Heart left ventricle (tissue), 16 donors: Measurements from ENCODE around the gene TNRC6B. TPM values are rescaled to one million over a fixed set of nuclear protein-coding genes. Genes with fewer than 3 reads are reported as not detected.
A peak's percentile ranks its signal among the peaks of the same experiment; 100 is the strongest.

Source experiments
- ATAC-seq, 4 donors: fragments of 200-7000 bp; cut with Tn5 transposase; one replicate each; pipeline ENCODE4 v1.9.1; 2020 to 2022; ENCODE audit warnings: moderate library complexity in 4 of 4, mild to moderate bottlenecking in 3 of 4, moderate number of reproducible peaks in 1 of 4
- DNase-seq, 5 donors: peaks; one replicate each; pipeline ENCODE4 v3.0.0-alpha.2; 2020
- H3K27ac ChIP-seq, 12 donors: fragments of 200-600 bp; sonication (generic) in 4 of 12; one replicate each; pipeline versions ENCODE4 v1.5.0 to v1.8.0; 2016 to 2022; ENCODE audit warnings: mild to moderate bottlenecking in 2 of 12
- H3K27me3 ChIP-seq, 9 donors: fragments of 200-600 bp; sonication (generic) in 2 of 9; one replicate each; pipeline versions ENCODE4 v1.5.1 to v1.8.0; 2016 to 2022; ENCODE audit warnings: mild to moderate bottlenecking in 3 of 9
- H3K36me3 ChIP-seq, 9 donors: fragments of 200-600 bp; sonication (generic) in 2 of 9; one replicate each; pipeline versions ENCODE4 v1.5.0 to v1.8.0; 2018 to 2022; ENCODE audit warnings: mild to moderate bottlenecking in 2 of 9
- H3K4me1 ChIP-seq, 12 donors: fragments of 200-600 bp; sonication (generic) in 4 of 12; one replicate each; pipeline versions ENCODE4 v1.5.0 to v1.8.0; 2016 to 2022; ENCODE audit warnings: mild to moderate bottlenecking in 3 of 12
- H3K4me3 ChIP-seq, 12 donors: fragments of 200-600 bp; sonication (generic) in 4 of 12; one replicate each; pipeline versions ENCODE4 v1.5.0 to v1.8.0; 2017 to 2022; ENCODE audit warnings: mild to moderate bottlenecking in 9 of 12, moderate library complexity in 4 of 12
- H3K9me3 ChIP-seq, 12 donors: fragments of 200-600 bp; sonication (generic) in 4 of 12; one replicate each; pipeline versions ENCODE4 v1.5.0 to v1.8.0; 2016 to 2022; ENCODE audit warnings: mild to moderate bottlenecking in 1 of 12
- CTCF ChIP-seq, 12 donors: fragments of 200-600 bp; sonication (generic) in 4 of 12; IDR thresholded peaks; one replicate each; pipeline versions ENCODE4 v1.5.0 to v1.8.0; 2018 to 2022; ENCODE audit warnings: antibody characterized with exemption in 12 of 12, mild to moderate bottlenecking in 5 of 12
- POLR2A ChIP-seq, 2 donors: fragments of 450-650 bp; IDR thresholded peaks; one replicate each; pipeline ENCODE4 v1.6.1; 2017; ENCODE audit warnings: antibody characterized with exemption in 2 of 2, mild to moderate bottlenecking in 2 of 2, moderate library complexity in 2 of 2
- WGBS, 4 donors: extraction: QIAGEN DNeasy Blood & Tissue Kit in 2 of 4; methylation state at CpG; one replicate each; pipeline versions ENCODE4 v1.1.5 to v1.1.7; 2013 to 2018; 5-methylcytosine and 5-hydroxymethylcytosine counted together
- intact Hi-C, 10 donors: fragments of 100-400 bp; cut with DNase I; formaldehyde crosslinking; loops; one replicate each; pipeline versions ENCODE4 v1.11.1 to v1.14.2; 2022
- polyA plus RNA-seq, 2 donors: library from polyadenylated mRNA; stranded (reverse); fragments of 200-250 nt; gene quantifications; one replicate each; pipeline ENCODE4 v1.2.3, GENCODE V29; 2013
- total RNA-seq, 9 donors: library from RNA; depleted of rRNA in 2 of 9; stranded (reverse); fragments of >200 nt in 2 of 9; fragmentation: NEBNext Ultra II Directional in 3 of 9; extraction: Animal tissue kit (Norgen Biotek cat#: 25700) in 3 of 9; gene quantifications; one replicate each; pipeline versions ENCODE4 v1.1.0 to v1.2.4, GENCODE V29; 2016 to 2023
- donor health status: ischemic (EF 13 %, LVEDD 7.1; RV severe dilation, severe dysfunction).
- donor health status: healthy with polysubstance abuse.
- donor health status: DM: no; HTN: yes; CAD: no.
- donor health status: DM: no; HTN: no; CAD: no.
- donor health status: ischemic (EF 25% LVEDD 6.9; RV normal size, moderate dysfunction).
- donor health status: ischemic (EF 25% LVEDD 5.7; RV mildly dilated, moderate dysfunction).
- donor health status: healthy.
- donor health status: DM: yes; HTN: yes; CAD: no.
- donor health status: ischemic (EF 35%, LVEDD 5.7; RV mildly dilated, moderate dysfunction).
- donor health status: nonischemic (EF 11% LVEDD 7.7; RV severe dilation, severe dysfunction).
- donor health status: DM: yes; HTN: yes; CAD: no.
- donor health status: PGD.
- donor health status: ischemic (EF 29% LVEDD 5.4; RV normal size, mild dysfunction).
- donor health status: nonischemic (EF 23%, LVEDD 6.1; RV moderate dilation, normal function).

The TNRC6B gene
- total and polyA plus RNA-seq, 11 donors: 13.2 to 62.4 (median 39.3) TPM

DNA sequence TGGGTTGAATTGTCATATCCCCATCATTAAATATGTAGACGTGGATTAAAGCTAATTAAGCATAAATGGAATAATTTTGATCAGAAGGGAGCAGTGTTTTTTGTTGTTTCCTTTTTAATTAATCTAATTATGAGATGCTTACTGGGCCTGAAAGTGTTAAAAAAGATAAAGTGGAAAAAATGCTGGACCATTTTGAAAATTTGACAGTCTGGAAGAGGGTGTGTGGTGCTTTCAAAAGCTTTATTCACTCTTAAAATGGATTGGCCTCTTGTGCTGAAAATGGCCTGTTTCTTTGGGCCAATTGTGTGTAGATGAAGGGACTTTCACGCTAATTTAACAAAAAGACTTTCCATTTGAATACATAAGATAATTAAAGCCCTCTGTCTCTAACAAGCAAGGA lies 1.8 kb downstream of the TNRC6B start:
- peak overlapping the region in 10 of 12 donors; percentile 62 to 88 (median 70) for H3K4me3 ChIP-seq
- H3K27me3 ChIP-seq: no peaks in the 10 kb centered on the region
- no peak for TF ChIP-seq CTCF (IDR thresholded peaks at IDR 0.05)
- no peak for TF ChIP-seq POLR2A (IDR thresholded peaks at IDR 0.05)
- H3K36me3 ChIP-seq: no peaks in the 10 kb centered on the region
- DNase-seq: no peak
- 41 to 50% (median 44%) methylated on average over 2 of the region's 2 CpGs for WGBS, 4 donors
- no peak for ATAC-seq
- H3K27ac ChIP-seq: peak overlapping the region in 9 of 12 donors; percentile 71 to 96 (median 81)
- peaks cover 11 to 83% (median 72%) of the 10 kb centered on the region in 12 donors for H3K4me1 ChIP-seq
- intact Hi-C loops: loop anchor here in 8 of 10 donors (2.0 to 10.0 kb wide), 7 partner anchors 95 to 165 kb away; partner anchors contain the start of gene ADSL (in 1 of the 8)
- H3K9me3 ChIP-seq: no peaks in the 10 kb centered on the region

- H3K9me3 ChIP-seq: no peaks in the 10 kb centered on the region
- peak overlapping the region in 7 of 12 donors; percentile 11 to 79 (median 70) for H3K4me3 ChIP-seq
- WGBS, 4 donors: 57 to 64% (median 60%) methylated on average over 4 of the region's 4 CpGs
- peak overlapping the region in 5 of 12 donors; percentile 4 to 93 (median 83) for H3K27ac ChIP-seq
- no peaks in the 10 kb centered on the region for H3K27me3 ChIP-seq
- ATAC-seq (no peak), DNase-seq (no peak)
- intact Hi-C loops: loop anchor here in 4 of 10 donors (5.0 to 10.0 kb wide), 4 partner anchors 42 to 167 kb away; partner anchors contain the start of gene ADSL (in 1 of the 4)
- no peaks in the 10 kb centered on the region for H3K36me3 ChIP-seq
- peaks cover 11 to 87% (median 75%) of the 10 kb centered on the region in 12 donors for H3K4me1 ChIP-seq
- TF ChIP-seq POLR2A (IDR thresholded peaks at IDR 0.05): no peak
- no peak for TF ChIP-seq CTCF (IDR thresholded peaks at IDR 0.05)
Observed at GRCh38 chr22:40180403-40180802, 2.7 kb downstream of the TNRC6B start.

- 68 to 85% (median 83%) methylated on average over 3 of the region's 3 CpGs for WGBS, 4 donors
- Histone ChIP-seq H3K4me3 (no peak overlapping the region), H3K27ac (peak overlapping the region in 2 of 12 donors; percentile 61 to 68), H3K27me3 (no peaks in the 10 kb centered on the region), H3K9me3 (no peaks in the 10 kb centered on the region), H3K36me3 (no peaks in the 10 kb centered on the region), H3K4me1 (peaks cover 11 to 87% (median 74%) of the 10 kb centered on the region in 12 donors)
- ATAC-seq: no peak
- no peak for DNase-seq
- intact Hi-C loops: loop anchor here in 4 of 10 donors (5.0 to 10.0 kb wide), 4 partner anchors 41 to 166 kb away; partner anchors contain the start of gene ADSL (in 1 of the 4)
- no peak for TF ChIP-seq CTCF (IDR thresholded peaks at IDR 0.05)
- TF ChIP-seq POLR2A (IDR thresholded peaks at IDR 0.05): no peak
Observed at GRCh38 chr22:40181323-40181722, 3.6 kb downstream of the TNRC6B start.

DNA sequence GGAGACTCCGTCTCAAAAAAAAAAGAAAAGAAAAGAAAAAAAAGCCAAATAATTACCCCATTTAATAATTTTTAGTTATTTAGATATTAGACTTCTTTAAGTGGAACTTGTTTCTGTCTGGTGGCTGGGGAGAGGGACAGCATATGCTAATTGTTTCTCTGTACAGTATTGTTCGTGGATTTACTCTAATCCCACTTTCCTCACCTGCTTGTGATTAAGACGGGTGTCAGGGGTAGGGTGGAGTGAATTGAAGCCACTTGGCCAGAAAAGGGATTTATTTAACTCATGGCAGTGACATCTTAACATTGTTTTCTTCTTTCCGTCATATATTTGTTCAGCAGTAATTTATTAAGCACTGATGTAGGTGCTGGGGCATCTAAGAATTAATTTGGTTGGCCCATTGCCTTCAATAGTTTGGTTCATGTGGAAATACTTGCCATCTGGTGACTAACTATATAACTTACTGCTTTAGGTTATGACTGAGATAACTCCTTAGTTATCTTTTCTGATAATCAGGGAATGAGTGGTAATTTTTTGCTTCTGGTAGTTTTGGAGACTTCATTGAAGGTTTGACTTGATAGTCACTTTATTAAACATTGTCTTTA lies 4.6 kb downstream of the TNRC6B start:
- Histone ChIP-seq H3K27me3 (no peaks in the 10 kb centered on the region), H3K9me3 (no peaks in the 10 kb centered on the region), H3K27ac (peak overlapping the region in 10 of 12 donors; percentile 3 to 68 (median 53)), H3K36me3 (no peaks in the 10 kb centered on the region), H3K4me3 (peak overlapping the region in 1 of 12 donors; percentile 16), H3K4me1 (peaks cover 6 to 86% (median 67%) of the 10 kb centered on the region in 12 donors)
- intact Hi-C loops: loop anchor here in 4 of 10 donors (5.0 to 10.0 kb wide), 4 partner anchors 40 to 165 kb away; partner anchors contain the start of gene ADSL (in 1 of the 4)
- 55 to 60% (median 58%) methylated on average over 4 of the region's 4 CpGs for WGBS, 4 donors
- TF ChIP-seq CTCF (IDR thresholded peaks at IDR 0.05) (no peak), POLR2A (IDR thresholded peaks at IDR 0.05) (no peak)
- ATAC-seq: no peak
- no peak for DNase-seq
